NCI-H526 treated with DMSO at 0.1 percent for 48 hours (cell line): Measurements from ENCODE around the gene TARP.
A peak's percentile ranks its signal among the peaks of the same experiment; 100 is the strongest.
"Not testable (repeated sequence)": the region's sequence is repeated elsewhere in the genome, so short reads cannot be mapped to it uniquely, and the experiment has no call there.

Experiments used
- DNase-seq: peaks from one replicate; lab custom pipeline; 2025; lab: John Stamatoyannopoulos, UW

Gene TARP

GRCh38 chr7:38262026-38262425 is 11.4 kb downstream of the TARP start:
- DNase-seq, result not testable (repeated sequence)

GRCh38 chr7:38261601-38262000 is 11.8 kb downstream of the TARP start:
- not testable (repeated sequence) for DNase-seq

DNA sequence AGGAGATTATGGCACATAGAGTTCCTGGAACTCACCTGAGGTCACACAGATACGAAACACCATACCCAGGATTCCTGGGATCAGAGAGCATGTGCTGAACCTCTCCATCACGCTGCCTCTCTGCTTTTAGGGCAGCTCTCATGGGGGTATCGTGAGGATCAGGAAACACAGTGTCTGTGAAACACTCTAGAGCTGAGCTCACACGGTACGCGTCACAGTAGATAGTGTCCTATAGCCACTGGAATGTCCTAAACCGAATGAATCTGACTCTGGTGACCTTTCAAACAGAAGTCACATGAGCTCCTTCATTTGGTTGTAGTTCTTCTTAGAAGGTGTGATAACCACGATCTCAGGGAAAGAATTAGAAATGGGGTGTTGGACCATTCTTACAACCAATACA is 14.3 kb downstream of the TARP start:
- not testable (repeated sequence) for DNase-seq

GRCh38 chr7:38257350-38257677 is 16.1 kb downstream of the TARP start:
- DNase-seq, result no peak

DNA sequence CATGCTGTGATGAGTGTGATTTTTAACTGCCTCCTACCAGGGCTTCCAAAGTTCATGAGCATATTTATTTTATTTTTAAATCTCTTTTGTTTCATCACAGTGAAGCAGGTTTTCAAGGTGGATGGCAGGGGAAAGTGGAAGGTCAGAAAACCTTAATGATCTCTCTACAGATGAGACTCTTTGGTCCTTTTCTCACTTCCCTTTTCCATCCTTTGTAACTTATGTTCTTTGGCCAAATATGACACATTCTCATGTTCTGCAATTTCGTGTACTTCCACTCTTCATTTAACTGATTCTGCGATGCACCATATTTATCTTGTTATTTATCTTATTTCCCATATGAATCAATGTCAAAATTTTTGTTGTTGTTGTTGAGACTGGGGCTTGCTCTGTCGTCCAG is 23.6 kb downstream of the TARP start:
- not testable (repeated sequence) for DNase-seq

DNA sequence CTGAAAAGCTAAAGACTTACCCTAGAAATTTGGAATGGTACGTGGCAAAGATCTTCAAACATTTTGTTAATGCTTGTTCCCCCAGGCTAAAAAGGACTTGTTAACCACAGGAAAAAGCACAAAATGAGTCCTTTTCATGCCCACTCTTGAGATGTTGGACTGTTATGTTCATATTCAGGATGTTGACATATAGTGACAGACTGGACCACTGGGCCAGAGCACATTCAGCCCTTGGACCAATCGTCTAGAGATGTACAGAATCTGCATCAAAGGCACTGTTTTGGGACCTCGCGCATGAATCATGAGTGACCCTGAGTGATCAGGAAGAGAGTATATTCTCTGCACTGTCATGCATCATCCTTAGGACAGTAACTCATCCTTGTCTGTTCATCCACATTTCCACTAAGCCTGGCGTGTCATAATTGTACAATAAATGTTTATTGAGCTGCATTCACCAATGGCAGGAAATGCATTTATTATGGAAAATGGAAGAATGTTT is 25.3 kb downstream of the TARP start:
- DNase-seq, result no peak

GRCh38 chr7:38245409-38245977 is 27.9 kb downstream of the TARP start:
- DNase-seq, result no peak

DNA sequence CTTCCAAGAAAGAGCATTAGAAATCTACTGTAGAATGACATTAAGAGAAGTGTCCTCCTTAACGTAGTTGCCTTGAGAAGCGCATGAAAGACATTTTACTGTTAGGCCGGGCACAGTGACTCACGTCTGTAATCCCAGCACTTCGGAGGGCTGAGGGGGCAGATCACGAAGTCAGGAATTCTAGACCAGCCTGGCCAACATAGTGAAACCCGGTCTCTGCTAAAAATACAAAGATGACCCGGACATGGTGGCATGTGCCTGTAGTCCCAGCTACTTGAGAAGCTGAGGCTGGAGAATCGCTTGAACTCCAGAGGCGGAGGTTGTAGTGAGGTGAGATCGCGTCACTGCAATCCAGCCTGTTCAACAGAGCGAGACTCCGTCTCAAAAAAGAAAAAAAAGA is 28.9 kb downstream of the TARP start:
- DNase-seq, result no peak

DNA sequence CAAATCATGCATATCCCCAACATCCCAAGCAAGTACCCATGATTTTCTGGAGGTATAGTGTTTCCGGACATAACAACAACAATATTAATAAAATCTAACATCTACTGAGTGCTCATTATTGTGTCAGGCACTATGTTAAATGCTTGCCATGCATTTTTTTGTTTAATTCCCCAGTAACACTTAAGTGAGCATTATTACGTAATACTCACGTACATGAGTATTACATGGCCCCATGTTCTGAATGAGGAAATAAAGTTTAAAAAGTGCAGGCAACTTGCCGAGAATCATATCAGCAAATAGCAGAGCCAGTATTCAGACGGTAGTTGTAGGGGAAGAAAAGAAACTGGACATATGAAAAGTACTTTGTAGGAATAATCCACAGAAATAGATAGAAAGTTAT is 30.1 kb downstream of the TARP start:
- not testable (repeated sequence) for DNase-seq

GRCh38 chr7:38242814-38243213 is 30.6 kb downstream of the TARP start:
- DNase-seq, result no peak

DNA sequence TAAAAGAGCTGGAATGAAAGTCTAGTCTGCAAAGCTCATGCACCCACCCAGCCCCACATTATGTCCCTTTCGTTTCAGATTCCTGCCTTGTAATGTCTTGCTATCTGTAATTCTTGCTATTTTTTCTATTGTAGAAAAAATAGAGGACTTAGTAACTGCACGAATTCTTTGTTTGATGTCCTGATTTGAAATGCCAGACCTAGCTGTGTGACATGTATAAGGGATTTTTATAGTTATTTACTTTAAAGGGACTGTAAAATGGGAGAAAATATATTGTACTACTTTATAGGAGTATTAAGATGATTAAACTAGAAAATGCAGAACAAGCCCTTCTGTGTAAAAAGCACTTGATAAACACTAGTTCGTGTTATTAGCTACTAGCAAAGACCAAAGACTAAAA is 32.4 kb downstream of the TARP start:
- no peak for DNase-seq

DNA sequence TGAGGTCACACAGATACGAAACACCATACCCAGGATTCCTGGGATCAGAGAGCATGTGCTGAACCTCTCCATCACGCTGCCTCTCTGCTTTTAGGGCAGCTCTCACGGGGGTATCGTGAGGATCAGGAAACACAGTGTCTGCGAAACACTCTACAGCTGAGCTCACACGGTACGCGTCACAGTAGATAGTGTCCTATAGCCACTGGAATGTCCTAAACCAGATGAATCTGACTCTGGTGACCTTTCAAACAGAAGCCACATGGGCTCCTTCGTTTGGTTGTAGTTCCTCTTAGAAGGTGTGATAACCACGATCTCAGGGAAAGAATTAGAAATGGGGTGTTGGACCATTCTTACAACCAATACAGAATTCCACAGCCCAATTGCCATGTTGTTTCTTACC is 34.3 kb downstream of the TARP start:
- not testable (repeated sequence) for DNase-seq

GRCh38 chr7:38235606-38236005 is 37.8 kb downstream of the TARP start:
- no peak for DNase-seq

DNA sequence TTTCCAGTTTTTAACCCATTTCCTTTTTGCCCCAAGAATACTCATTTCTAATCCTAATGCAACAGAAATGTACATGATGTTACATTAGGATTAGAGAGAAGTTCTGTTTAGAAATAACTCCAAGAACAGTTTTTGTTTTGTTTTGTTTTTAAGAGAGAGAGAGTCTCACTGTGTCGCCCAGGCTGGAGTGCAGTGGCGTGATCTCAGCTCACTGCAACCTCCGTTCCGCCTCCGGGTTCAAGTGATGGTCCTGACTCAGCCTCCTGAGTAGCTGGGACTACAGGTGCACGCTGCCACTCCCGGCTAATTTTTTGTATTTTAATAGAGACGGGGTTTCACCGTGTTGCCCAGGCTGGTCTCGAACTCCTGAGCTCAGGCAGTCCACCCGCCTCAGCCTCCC is 38.7 kb downstream of the TARP start:
- DNase-seq, result not testable (repeated sequence)

DNA sequence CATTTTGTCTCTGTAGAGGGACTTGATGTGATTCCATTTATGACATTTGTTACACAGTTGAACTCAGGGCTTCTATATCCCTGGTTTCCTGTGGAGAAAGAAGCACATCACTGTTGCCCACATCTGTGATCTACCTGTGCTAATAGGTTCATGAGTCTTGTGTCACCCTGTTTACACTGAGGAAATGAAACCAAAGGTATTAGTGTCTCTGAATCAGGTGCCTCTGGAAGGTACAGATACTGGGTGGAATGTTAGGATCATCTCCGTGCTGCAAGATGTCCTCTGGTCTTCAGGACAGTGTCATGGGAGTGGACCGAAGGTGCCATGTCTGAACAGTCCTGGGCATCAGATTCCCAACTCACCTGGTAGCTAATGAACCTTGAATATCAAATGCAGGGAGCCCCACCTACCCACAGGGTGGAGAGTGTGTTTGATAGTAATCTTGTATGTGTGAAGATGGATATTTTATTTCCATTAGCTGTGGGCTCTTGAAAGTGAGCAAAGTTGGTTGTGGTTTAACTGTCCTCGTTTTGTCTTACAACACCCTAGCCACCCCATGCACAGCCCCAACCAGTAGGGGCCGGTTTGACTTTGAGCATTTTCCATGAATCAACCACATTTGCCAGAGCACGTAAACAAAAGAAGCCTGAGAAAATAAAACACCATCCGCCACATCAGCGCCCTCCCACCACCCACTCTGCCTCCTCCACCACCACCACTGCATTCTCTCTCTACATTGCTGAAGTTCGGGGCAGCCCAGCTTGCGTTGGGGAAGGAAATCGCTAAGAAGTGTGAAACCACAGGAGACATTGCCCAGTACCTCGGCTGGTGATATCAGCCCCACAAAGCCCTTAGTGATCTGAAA is 40.7 kb downstream of the TARP start:
- DNase-seq, result no peak

GRCh38 chr7:38229884-38230642 is 43.4 kb downstream of the TARP start:
- DNase-seq, result no peak

- DNase-seq, result no peak
These were observed 44.0 kb downstream of the TARP start for GRCh38 chr7:38229386-38229785.

GRCh38 chr7:38224392-38224791 is 49.0 kb downstream of the TARP start:
- DNase-seq, result no peak

- DNase-seq, result no peak
These were observed 50.1 kb downstream of the TARP start for GRCh38 chr7:38223306-38223705.

DNA sequence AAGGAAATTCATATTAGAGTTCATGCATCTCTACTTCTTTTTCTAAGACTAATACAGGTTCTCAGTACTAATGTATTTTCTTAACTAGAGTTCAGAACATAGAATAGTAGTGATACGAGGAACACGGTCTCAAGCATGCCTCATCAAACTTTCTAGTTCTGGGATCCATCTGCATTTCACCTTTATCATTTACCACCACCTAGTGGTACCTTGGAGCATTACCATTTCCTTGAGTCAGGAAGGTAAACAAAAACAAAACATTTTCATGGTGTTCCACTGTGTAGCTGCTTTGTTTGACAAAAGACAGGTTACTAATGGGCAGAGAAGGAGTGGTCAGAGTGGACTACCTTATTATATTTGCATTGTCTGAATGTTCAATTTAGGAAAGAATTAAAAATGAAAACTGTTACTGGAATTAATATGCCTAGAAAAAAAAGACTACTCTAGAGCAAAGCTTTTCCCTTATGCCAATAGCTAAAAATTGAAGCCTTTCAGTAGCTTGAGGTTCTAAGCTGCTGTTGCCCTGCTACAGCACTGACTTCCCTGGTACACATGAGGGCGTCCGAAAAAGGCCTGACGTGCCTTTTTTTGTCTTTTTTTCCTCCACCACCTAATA is 50.8 kb downstream of the TARP start:
- DNase-seq, result peak; percentile 20

- no peak for DNase-seq
These were observed 53.0 kb downstream of the TARP start for GRCh38 chr7:38220452-38220851.

DNA sequence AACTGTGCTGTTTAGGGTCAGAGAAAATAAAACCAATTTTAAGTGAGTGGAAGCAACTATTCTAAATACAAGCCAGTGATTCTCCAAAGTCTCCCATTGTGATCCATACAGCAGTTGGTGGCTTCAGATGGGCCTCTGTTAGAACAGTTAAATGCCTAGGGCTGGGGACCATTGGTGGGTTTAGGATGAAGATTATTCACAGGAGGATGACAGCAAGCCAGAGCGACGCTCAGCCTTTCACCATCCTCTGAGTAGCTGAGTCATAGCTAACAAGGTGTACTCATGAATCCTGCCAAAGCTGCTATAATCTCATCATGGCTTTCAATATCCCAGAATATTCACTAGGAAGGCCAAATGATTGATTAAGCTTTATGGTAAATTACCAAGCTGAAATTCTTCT is 55.8 kb downstream of the TARP start:
- DNase-seq, result no peak
